HG02588 (cell line): Measurements from ENCODE around the gene TCF12.
"Not testable (repeated sequence)": the region's sequence is repeated elsewhere in the genome, so short reads cannot be mapped to it uniquely, and the experiment has no call there.

ENCODE experiments used
- ATAC-seq: cut with Tn5 transposase; IDR thresholded peaks from one replicate; pipeline ENCODE4 v1.9.1; 2021; ENCODE audit warnings: mild to moderate bottlenecking, moderate library complexity; ENCODE audit not compliant: unreplicated experiment

The TCF12 gene

DNA sequence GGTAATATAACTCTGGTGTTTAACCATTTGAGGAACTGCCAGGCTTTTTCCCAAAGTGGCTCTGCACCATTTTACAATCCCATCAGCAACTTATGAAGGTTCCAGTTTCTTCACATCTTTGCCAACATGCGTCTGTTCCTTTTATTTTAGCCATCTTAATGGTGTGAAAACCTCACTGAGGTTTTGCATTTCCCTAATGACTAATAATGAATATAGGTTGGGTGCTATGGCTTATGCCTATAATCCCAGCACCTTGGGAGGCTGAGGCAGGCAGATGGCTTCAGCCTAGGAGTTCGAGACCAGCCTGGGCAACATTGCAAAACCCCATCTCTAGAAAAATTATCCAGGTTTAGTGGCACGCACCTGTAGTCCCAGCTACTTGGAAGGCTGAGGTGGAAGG is 210.6 kb downstream of the TCF12 start:
- ATAC-seq = no peak

DNA sequence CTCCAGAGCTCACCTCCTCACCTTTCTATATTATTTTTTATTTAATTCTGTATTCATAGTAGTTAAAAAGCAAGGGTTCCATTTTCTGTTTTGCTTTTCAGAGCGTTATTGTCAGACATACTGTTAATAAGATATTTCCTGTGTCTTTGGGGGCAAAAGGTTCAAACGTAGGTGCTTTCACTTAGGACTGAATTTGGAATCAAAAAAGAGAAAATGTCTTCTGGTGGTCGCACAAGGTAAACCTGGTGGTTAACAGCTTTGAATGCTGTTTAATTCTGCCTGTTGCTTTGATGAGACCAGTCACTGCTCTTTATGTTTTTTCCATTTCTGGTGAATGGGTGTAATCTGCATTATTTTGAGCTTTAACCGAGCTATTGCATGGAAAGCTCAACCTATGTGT is 212.5 kb downstream of the TCF12 start:
- ATAC-seq = no peak

DNA sequence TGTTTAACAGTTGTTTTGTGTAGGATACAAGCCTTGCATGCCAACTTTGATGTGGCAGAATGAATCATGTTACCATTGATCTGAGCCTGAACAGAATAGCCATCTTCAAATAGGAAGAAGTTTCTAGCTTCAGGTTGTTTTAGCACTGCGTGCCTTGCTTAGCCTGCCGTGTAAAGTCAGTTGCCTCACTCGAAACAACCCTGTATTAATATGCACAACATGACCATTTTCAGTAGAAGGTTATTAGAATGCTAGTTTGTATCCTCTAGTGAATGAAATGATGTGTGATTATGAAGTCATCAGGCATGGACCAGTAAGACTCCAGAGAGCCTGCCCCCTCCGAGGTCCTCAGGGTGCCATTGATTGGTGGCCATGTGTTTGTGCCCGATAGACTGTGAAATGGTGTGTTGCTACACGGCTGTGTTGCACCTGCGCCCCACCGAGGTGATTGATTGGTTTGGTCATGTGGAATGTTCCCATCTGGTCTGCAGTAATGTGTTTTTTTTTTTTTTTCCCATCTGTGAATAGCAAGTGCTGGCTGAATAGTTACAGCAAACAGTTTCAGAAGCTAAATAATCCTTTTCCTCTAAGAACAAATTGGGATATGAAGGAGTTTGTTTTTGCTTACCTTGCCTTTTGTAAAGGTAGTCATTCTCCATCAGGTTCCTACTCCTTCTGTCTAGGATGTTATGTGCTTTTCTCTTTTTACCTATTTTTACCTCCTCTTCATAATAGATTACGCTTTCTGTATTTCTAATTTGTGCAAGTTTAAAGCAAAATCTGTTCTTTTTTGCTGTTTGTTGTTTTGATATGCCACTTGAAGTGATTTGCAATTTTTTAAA is 214.9 kb downstream of the TCF12 start:
- no peak for ATAC-seq

DNA sequence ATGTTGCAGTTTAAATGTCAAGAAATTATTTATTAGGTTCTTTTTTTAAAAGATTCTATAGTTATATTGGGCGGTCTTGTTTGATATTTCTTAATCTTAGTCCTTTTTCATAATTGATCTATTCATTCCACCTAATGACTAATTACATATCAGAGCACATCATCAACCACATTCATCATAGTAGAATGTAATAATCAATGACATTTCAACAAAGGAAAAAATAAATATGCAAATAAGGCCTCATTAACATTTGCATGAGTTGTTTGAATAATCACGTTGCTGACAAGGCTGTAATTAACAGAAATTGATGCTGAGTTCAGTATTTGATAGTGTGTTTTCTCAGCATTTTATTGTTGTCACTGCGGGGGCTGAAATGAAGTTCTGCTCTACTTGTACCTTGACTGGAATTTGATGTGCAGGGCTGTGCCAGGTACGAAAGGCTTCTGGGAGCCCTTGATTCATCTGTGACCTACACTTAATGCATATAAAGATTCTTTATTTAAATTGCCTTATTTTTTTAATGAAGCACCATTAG is 215.7 kb downstream of the TCF12 start:
- ATAC-seq = no peak

DNA sequence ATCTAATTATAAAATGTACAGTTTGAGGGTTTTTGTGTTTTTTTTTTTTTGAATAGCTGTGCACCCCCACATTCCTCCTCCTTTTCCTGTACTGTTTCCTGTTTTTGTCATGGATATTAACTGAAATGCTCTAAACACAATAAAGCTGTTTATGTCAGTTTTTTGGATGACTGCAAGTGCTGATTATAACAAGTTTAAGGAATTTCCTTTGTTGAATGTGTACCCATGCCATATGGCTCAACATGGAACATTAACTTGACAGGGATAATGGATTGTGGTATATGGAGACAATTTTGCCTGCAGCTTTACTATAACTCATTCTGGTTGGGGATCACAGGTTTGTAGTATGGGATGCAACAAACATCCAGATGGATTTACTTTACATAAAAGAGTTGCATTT is 216.4 kb downstream of the TCF12 start:
- ATAC-seq = no peak

DNA sequence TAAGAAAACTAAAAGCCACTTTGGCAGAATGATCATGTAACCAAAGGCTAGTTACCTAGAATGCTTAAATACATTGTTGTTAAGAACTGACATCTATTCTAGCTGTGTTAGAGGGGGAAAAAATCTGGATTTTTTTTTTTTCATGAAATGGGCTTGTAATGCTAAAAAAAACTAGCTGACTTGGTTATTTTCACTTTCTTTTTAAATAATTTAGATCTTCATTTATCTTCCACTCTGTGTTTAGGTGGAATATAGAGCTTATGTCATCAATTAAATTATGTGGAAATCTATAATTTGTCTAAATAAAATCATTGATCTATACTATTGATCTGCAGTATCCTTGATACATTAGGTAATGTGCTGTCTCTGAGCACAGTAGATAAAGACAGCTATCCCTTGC is 217.4 kb downstream of the TCF12 start:
- no peak for ATAC-seq

DNA sequence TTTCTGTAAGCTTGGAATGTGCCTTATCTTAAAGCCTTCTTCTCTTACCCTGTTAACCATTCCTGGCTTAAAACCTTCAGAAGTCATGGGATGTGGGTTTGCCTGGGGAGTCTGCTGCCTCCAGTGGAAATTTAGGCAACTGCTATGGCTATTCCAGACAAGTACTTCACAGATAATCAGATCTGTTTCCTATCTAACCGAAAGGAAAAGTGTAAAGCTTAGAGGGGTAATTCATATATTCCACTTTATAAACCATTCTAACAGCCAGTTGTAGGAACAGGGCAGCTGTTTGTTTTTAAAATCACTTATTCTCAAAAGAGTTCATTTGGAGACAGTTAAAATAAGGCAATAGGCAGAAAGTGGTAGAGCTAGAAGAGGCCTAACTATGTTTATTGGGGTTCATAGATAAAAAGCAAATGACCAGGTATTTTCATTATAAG is 219.9 kb downstream of the TCF12 start:
- ATAC-seq = no peak

DNA sequence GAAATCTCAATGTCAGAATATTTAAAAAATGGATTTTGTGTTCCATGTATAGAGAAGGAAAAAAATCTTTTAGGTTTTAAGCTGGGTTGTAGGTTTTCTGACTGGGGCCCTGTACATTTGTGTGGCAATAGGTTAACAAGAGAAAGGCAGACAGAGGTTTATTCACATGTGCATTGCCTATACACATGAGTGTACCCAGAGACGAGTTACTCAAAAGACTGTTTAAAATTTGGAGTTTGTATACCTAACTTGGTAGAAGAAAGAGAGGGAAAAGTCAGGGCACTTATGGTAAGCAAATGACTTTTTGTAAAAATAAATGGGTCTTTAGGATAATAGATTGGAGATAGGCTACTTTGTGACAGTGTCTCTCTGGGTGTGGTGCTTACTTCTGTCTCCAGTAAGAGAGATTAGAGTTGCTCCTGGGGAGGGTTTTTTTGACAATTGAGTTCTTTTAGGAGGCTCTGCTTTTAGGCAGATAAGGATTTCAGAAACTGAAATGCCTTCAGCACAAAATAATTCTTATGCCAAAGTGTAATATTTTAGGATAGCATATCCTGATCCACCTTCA is 225.2 kb downstream of the TCF12 start:
- no peak for ATAC-seq

DNA sequence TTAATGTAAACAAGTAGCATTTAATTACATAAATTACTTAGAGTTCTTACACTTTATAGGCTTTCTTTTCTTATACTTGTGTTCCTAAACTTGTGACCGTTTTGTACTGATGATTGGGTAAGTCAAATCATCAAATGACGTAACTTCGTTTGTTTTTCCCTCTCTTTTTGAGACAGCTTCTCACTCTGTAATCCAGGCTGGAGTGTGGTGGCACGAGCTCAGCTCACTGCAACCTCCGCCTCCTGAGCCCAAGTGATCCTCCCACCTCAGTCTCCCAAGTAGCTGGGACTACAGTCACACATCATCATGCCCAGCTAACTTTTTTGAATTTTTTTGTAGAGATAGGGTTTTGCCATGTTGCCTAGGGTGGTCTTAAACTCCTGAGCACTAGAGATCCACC is 226.0 kb downstream of the TCF12 start:
- ATAC-seq = no peak

DNA sequence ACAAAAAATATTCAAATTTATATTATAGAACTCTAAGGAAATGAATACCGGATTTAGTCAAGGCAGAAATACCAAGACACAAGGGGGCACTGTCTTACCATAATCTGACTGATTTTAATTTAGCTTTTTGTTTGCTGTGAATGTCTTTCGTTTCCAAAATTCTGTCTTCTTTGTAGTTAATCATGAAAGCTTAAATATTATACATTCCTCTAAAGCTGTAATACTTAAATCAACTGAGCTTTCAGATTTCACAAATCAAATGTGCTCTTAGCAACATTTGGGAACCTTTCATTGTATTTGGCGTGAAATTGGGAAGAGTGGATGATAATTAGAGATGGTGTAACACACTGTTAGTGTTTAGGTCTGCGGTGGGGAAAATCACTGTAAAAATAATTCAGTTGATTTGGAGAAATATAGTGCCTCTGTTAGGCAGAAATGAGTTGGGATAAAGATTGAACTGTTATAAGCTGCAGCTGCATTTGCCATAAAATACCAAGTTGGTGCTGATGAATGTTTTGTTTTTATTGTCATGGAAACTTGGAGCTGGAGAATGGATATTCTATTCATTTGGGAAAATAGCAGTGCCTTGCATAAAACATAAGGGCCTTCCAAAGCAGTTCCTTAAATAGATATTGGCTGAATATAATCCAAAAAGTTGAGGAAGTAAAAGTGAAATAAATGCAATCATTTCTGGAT is 228.2 kb downstream of the TCF12 start:
- ATAC-seq = no peak

DNA sequence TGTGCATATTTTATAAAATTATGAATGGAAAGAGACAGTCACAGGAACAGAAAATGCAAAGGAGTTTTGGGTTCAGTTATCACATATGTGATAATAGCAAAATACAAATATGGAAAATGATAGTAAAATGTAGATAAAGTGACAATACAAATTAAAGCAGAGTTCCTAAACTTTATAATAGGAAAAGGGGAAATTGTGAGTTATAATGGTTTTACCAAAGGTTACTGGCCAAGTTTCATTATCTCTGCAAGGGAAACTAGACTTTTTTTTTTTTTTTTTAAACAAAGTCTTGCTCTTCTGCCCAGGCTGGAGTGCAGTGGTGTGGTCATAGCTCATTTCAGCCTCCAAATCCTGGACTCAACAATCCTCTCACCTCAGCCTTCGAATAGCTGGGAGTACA is 229.2 kb downstream of the TCF12 start:
- ATAC-seq = no peak

DNA sequence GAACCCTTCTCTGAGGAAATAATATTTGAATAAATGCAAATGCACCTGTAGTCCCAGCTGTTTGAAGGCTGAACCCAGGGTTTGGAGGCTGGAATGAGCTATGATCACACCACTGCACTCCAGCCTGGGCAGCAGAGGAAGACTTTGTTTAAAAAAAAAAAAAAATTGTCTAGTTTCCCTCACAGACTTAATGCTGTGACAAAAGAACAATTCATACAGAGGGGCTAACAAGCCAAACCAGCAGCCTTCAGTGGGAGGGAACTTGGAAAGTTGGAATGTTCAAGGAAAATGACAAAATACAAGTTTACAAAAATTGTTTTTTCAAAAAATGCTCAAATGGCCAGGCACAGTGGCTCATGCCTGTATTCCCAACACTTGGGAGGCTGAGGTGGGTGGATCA is 229.8 kb downstream of the TCF12 start:
- no peak for ATAC-seq

DNA sequence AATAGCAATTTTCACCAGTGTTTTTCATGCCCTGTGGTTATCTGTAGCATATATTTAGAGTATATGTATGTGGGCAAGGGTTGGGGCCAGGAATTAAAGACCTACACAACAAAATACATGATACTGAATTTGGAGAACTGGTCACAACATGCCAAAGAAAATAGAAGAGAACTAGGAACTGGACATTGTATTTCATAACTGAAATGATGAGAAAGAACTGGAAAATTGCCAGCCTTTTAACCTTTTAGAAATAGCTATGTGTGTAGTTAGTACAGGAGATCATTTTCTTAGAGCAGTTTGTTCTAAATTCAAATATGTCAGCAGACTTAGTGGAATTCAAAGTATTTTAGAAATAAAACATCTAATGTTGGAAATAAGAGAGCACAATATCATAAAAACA is 230.8 kb downstream of the TCF12 start:
- ATAC-seq = no peak

DNA sequence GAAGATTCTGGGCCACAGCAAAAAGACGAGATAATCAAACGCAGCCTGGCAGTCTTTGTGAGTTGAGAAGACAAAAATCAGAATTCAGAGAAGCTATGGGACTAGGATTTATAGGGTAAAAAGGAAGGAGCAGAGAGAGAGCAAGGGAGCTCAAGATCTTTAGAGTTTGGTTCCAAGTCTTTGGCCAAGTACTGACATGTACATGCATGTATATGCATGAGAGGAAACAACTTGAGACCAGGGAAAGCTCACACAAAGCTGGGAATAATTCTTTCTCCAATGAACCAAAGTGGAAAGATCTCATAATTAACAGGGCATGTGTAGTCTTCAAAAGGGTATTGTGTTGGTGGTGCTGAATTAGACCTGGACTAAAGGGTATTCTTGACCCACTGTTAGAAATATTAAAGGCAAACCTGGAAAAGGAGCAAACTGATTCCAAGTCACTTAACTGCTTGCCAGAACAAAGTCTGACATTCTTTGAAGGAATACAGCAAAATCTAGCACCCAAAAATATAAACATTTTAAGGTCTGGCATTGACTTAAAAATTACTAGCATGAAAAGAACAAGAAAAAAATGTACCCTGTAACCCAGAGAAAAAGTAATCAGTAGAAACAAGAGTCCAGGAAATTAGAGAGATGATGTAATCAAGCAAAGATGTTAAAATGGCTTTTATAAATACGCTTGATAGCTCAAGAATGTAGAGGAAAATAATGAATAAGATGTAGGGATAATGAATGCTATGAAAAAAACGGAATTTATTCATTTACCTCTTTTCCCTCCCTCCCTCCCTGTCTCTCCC is 231.8 kb downstream of the TCF12 start:
- no peak for ATAC-seq

DNA sequence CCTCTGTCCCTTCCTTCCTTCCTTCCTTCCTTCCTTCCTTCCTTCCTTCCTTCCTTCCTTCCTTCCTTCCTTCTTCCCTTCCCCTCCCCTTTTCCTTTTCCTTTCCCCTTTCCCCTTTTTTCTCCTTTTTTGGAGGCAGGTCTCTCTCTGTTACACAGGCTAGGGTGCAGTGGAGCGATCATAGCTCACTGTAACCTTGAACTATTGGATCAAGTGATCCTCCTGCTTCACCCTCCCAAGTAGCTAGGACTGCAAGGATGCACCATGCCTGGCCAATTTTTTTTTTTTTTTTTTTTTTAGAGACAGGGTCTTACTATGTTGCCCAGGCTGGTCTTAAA is 232.4 kb downstream of the TCF12 start:
- ATAC-seq = not testable (repeated sequence)

DNA sequence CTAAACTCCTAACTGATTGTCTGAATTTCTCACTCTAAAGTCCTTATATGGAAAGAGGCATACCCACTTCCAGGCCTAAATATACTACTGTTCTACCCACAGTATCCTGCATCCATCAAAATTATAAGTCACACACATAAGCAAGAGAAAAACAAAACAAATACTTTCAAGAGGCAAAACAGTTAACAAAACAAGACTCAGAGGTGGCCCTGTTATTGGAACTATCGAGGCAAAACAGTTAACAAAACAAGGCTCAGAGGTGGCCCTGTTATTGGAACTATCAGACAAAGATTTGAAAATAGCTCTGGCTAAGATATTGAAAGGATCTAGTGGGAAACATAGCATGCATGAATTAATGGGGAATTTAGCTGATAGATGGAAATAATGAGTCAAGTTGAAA is 233.7 kb downstream of the TCF12 start:
- ATAC-seq = no peak

DNA sequence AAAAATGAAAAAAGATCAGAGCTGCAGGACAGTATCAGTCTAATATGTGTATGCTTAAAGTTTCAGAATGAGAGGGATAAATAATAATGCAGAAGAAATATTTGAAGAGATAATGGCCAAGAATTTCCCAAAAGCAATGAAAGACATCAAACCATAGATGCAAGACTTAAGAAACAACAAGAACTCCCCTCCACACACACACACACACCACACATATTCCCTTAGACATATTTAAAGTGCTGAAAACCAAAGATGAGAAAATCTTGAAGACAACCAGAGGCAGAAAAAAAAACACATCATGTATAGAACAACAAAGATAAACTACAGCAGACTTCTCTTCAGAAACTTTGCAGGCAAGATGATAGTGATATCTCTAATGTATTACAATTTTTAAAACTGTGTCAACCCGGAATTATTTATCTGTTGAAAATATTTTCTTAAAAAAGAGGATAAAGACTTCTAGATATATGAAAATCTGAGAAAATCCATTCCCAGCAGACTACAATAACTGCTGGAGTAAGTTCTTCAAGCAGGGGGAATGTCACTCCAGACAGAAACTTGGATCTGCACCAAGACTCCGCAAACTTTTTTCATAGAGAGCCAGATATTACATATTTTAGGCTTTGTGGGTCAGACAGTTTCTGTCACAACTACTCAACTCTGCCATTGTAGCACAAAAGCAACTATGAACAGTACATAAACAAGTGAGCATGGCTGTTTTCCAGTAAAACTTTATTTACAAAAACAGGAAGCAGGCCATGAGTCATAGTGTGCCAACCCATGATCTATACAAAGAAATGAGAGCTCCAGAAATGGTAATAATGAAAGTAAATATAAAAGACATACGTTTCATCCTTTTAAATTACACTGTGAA is 234.5 kb downstream of the TCF12 start:
- ATAC-seq = no peak

DNA sequence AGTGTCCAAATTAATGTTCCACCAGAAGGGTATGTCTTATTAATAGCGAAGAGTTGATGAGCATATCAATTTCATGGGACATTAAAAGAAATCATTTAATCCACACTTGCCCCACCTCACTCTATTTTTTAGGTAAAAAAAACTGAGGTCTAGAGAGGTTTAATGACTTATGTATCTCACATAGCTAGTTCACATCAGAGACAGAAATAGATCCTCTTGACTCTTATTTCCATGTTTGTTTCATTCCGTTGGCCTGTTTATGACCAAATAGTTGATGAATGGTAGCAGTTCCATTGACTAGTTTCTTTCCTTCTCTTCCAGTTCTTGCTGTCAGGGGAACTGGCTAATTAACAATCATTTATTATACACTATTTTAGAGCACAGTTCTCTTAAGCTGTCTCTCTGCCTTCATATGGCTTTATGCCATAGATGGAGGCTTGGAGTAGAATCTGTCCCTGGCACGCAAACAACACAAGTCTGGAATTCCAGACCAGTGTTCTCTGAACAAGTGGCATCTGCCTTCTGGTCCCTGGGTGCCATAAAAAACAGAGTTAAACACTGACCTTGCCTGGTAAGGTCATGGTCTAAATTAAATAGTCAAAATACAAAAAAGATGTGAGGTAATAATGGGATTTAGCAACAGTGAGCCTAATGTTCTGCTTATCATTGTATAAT is 237.9 kb downstream of the TCF12 start:
- no peak for ATAC-seq

DNA sequence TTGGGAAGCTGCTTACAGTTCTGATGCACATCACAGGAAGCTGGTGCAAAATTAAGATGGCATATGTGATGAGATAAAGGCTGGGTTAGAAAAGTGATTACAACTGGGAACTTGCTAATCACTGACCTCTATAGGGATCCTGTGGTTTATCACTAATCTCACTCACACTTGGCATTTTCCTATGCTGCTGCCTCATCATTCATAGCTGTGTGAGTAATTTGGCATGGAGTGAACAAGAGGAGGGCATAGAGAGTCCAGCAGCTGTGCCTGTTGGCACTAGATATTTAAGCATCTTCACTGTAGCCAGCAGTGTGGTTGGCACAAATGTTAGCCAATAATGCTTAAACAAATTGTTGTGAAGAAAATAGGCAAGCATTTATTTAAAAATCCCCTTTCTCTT is 240.1 kb downstream of the TCF12 start:
- no peak for ATAC-seq
